ENCODE results near the gene ATP2C1. TPM values are rescaled to one million over a fixed set of nuclear protein-coding genes. Genes with fewer than 3 reads are reported as not detected.

ATP2C1 gene
- total and polyA plus RNA-seq, 2 donors (not counting 3 experiments of a cell fraction or from before 2014, with no cell fraction given) = 50.1 to 73.3 TPM

GRCh38 chr3:130934442-130935089, 40.7 kb downstream of the ATP2C1 start:
- no peak overlapping the region for H3K27ac ChIP-seq (ENCODE audit: insufficient read depth, low read depth, low read length)
- no peak for FAIRE-seq
- no peaks in the 10 kb centered on the region for H3K9me3 ChIP-seq (replicated peaks; ENCODE audit: control insufficient read depth, insufficient read depth, low read length)
- H3K27me3 ChIP-seq (ENCODE audit: control insufficient read depth in 2 of 2, insufficient read depth in 2 of 2, low read length in 2 of 2) = no peaks in the 10 kb centered on the region
- no peak overlapping the region for H2AFZ ChIP-seq (ENCODE audit: low read depth, low read length)
- ChIA-PET POLR2A (no interaction called here), CTCF (interaction anchor here (1.2 kb wide), 1 partner anchor 9 kb away, joined by 3 read pairs; no protein-coding TSS in a partner anchor)
- intact Hi-C loops (cut with micrococcal nuclease) = no loop called here
- BruUV-seq (replicated peaks) = no TSS peak
- TF ChIP-seq POLR2A (IDR thresholded peaks at IDR 0.05; ENCODE audit: low read depth, low read length) (no peak), MYC (IDR thresholded peaks at IDR 0.05; ENCODE audit: low read depth, low read length) (no peak), CTCF (IDR thresholded peaks at IDR 0.05; ENCODE audit: extremely low read depth in 1 of 2, insufficient read depth in 1 of 2, low read depth in 1 of 2, low read length in 2 of 2) (no peak), POLR2AphosphoS5 (IDR thresholded peaks at IDR 0.05; ENCODE audit: insufficient read depth, low read depth, low read length) (no peak), FOS (IDR thresholded peaks at IDR 0.05; ENCODE audit: borderline replicate concordance, insufficient read depth, low read length) (no peak), GATA2 (IDR thresholded peaks at IDR 0.05; ENCODE audit: insufficient read depth, insufficient read length, low read depth, low read length) (no peak), MAX (IDR thresholded peaks at IDR 0.05; ENCODE audit: insufficient read depth, insufficient read length) (no peak), JUN (IDR thresholded peaks at IDR 0.05; ENCODE audit: borderline replicate concordance, insufficient read depth, insufficient read length, low read depth) (no peak), EZH2 (IDR thresholded peaks at IDR 0.05; ENCODE audit: borderline replicate concordance, low read depth, low read length, severe bottlenecking) (no peak)
- DNase-seq (ENCODE audit: low read depth, low spot score) = no peak
- no peak overlapping the region for H3K9ac ChIP-seq (replicated peaks; ENCODE audit: extremely low read depth, insufficient read depth, low read length)
- H3K4me2 ChIP-seq (ENCODE audit: insufficient read depth, low read length) = no peak overlapping the region
- no peak overlapping the region for H3K4me3 ChIP-seq (replicated peaks in 1 of 3; ENCODE audit: insufficient read depth in 1 of 3, low read depth in 1 of 3, low read length in 3 of 3)
- no peaks in the 10 kb centered on the region for H3K4me1 ChIP-seq (ENCODE audit: control insufficient read depth, extremely low read depth, insufficient read depth, low read length)
- no peaks in the 10 kb centered on the region for H4K20me1 ChIP-seq (replicated peaks; ENCODE audit: control insufficient read depth, extremely low read depth, insufficient read depth, low read length)
- H3K9me1 ChIP-seq (replicated peaks; ENCODE audit: control insufficient read depth, extremely low read depth, insufficient read depth, low read length) = no peaks in the 10 kb centered on the region
- dilution Hi-C loops (cut with MboI; ENCODE audit: extremely low pct_ligation_motif_present, low sequenced_read_pairs) = no loop called here
- H3K79me2 ChIP-seq (ENCODE audit: control insufficient read depth, insufficient read depth, low read length) = peaks cover 9% of the 10 kb centered on the region
- H3K36me3 ChIP-seq (ENCODE audit: control insufficient read depth in 2 of 2, extremely low read depth in 1 of 2, insufficient read depth in 2 of 2, low read length in 2 of 2) = peaks cover 0 to 2% of the 10 kb centered on the region in 2 experiments

Data from endothelial cell of umbilical vein (primary cell).